ENCODE data around the gene MAP2K3.

GRCh38 chr17:21345236-21345635 lies 60.7 kb downstream of the MAP2K3 start:
- TF ChIP-seq CTCF (IDR thresholded peaks at IDR 0.05) (no peak), POLR2A (IDR thresholded peaks at IDR 0.05) (no peak)

Measured in adrenal gland (tissue), 5 donors.